Measurements from ENCODE around the gene UBE2J2.

Gene UBE2J2

DNA sequence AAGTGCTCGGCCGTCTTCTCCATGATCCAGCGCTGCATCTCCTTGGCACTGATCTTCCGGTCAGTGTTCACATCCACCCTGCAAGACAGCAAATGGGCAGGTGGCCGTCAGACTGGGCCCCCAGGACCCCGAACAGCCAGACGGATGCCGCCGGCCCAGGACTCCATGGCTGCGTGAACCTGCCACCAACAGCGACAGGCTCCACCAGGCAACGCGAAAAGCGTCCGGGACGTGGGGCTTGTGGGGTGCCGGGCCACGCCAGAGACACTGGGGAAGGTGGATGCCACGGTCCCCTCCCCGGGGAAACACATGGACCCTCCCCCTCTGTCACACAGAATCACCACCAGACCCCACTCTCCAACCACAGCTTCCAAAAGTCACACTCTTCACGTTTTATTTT lies 49.8 kb downstream of the UBE2J2 start:
- no peak for DNase-seq

DNA sequence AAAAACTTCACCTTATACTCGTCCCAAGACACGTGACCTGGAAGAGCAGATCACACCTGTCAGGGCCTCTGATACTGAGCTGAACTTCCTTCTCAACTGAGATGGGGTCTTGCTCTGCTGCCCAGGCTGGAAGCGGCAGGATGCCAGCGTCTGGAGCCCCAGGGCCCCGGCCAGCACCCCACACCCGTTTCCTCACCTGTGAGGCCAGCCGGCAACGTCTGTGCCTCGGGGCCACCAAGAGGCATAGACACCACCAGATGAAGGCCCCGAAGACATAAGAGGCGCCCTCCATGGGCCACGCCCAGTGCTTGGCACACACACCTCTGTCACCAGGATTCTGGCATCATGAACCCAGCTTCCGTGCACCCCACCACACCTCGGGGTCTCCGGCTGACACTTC lies 50.3 kb downstream of the UBE2J2 start:
- no peak for DNase-seq

DNA sequence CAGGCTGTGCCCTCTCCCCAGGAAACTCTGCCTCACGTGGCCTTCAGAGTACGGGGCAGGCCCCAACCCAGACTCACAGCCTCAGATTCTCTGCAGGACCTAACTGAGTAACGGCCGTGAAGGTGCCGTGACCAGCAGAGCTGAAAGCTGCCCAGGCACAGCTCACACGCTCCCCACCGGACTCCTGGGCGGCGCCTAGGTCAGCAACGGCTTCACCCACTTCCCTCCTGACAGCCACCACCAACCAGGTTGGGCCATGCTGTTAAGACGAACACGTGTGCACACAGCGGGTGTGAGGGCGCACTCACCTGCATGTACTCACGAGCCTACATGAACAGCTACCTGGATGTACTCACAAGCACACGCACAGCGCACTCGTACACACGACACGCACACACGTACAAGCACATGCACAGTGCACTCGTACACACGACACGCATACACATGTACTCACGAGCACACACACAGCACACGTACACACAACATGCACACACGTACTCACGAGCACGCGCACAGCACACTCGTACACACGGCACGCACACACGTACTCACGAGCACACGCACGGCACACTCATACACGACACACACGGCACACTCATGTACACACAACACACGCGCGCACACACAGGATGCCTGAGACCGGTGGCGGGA lies 51.0 kb downstream of the UBE2J2 start:
- no peak for DNase-seq

DNA sequence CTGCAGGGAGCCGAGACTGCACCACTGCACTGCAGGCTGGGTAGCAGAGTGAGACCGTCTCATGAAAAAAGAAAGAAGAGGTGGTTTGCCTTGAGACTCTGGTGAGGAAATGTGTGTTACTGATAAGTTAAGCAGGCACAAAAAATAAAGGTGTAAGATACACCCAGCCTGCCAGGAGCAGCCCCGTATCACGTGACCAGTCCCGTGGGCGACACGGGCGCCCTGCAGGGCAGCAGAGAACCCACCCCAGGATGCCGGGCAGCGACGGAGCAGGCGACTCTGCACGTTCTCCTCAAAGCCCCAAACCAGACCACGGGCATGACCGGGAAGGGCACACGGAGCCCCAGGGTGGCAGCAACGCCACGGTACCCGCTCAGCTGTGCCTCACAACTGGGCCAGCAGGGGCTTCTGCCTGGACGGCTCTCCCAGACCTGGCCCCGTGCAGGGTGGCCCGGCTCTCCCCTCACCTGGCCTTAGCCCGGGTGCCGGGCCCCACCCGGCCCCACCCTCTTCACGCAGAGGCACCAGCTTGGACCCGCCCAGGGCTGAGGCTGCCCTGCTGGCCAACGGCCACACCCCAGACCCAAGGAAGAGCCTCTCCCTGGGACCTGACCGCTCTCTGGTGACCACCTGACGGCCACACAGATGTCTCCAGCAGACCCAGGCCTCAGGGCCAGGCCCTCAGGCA lies 51.6 kb downstream of the UBE2J2 start:
- DNase-seq, result no peak

DNA sequence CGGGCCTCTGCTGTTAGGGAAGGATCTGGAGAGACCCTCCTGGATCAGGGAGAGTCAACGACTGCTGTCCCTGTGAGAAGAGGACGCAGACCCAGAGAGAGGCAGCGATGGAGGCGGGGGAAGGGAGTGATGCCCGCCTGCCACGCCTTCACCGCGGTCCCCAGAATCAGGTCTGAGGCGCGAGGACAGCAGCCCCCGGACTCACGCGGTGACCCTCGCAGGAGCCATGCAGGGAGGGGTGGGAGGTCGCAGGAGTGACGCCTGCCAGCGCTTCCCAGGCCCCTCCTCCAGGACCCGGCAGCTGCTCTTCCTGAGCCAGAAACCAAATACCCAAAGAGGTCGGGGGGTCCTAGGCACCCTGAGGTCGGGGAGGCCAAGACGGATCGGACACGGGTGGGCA lies 53.5 kb downstream of the UBE2J2 start:
- no peak for DNase-seq

DNA sequence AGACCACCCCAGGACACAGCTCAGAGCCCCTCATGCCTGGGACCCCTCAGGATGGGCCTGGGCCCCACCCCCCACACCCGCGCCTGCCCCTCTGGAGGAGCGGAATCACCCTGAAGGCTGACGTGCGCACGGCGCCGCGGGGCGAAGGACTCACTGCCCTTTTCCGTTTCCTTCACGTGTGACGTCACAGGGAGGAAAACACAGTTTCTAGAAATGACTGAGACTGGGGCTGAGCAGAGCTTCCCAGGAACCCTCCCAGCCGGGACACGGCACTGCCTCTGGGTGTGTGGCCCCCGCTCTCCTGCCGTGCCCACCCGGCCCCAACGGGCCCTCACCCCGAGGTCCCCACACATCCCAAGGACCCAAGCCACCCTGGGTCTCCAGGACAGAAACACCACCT lies 54.3 kb downstream of the UBE2J2 start:
- no peak for DNase-seq

DNA sequence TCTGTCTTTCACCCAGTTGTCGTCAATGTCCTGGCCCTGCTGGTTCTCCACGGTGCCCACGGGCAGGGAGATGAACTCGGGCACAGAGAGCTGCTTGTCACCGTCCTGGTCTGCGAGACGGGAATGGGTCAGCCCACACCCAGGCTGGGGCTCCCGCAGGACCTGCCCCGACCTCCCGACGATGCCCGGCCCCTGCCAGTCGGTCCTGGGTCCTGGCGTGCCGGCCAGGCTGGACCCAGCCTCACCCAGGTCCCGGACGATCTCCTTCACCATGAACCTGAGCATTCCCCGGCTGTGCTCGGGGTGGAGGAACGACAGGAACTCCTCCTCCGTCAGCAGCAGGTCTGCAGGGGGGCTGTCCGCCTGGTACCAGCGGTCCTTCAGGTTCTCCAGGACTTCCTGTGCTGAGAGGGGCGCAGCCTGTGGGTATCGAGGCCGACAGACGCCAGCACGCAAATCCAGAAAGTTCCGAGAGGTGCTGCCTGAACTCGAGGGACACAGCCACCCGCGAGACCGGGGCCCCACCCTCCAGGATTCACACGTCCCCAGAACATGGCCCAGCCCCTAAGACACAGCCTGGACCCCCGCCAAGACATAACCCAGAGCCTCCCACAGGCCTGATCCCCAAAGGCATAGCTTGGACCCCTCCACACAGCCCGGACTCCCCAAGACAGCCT lies 55.0 kb downstream of the UBE2J2 start:
- DNase-seq, result no peak

DNA sequence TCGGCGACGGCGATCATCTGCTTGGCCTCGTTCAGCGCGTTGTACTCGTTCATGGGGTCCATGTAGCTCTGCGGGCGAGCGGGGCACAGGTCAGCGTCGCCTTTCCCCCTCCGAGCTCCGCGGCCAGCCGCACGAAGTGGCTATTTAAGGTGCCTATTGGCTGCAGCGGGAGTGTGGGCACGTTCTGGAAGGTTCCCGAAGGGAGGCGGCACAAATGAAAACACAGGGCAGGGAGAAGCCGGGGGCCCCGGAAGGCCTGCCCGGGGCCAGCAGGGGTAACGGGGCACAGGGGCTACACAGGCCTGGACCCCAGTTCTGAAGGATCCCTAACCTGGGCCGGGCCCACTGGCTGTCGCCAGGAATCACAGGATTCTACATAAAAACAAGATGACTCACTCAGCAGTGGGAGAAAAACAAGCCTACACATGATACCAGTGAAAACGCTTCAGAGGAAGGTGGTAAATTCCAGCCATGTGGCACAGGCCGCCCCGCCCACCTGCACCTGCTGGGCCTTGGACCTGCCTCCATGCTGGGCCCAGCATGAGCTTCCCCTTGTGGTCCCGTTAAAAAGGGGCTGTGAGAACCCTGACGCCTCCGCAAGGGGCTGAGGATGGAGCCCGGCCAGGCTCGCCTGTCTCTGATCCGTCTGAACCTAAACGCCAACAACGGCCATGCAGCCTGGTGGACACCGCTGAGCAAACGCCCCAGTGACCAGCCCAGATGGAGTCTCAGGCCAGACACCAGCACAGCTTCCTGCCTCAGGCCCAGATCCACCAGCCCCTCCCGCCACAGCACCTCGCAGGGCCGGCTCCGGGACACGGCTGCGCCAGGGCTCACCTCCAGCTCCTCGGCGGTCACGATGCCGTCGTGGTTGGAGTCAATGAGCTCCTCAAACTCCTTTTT lies 55.8 kb downstream of the UBE2J2 start:
- no peak for DNase-seq

DNA sequence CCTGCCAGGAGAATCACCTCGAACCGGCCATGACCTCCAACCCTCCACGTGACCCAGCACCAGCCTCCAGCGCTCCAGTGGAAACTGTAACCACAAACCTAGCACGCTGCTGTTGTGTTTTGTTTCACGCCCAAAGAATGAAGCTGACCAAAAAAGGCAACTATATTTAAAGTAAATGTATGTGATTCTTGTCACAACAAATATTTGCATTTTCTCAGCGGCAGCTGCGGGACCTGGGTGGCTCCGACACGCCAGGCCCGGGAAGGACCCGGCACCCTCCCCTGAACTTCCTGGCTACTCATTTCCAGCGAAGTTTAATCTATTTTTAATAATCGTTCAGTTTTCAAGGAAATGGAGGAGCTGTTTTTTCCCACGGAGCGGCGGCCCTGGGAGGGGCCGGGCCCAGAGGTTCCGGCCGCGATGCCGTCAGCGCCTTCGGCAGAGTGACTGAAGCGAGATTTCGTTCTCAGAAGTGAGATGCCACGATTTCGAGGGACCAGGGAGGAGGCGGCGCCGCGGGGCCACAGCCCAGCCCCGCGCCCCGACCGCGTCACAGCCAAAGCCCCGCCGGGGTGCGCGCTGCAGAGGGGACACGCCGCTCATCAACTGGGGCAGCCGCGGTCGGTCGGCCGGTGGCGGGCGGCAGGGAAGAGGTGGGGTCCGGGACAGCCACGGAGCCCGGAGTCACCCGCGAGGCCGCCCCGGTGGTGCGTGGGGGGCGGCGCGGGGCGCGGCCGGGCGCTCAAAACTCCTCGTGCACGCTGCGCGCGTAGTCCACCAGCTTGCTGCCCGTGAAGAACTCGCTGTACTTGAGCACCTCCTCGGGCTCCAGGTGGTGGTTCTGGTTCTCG lies 56.7 kb downstream of the UBE2J2 start:
- DNase-seq, result no peak

DNA sequence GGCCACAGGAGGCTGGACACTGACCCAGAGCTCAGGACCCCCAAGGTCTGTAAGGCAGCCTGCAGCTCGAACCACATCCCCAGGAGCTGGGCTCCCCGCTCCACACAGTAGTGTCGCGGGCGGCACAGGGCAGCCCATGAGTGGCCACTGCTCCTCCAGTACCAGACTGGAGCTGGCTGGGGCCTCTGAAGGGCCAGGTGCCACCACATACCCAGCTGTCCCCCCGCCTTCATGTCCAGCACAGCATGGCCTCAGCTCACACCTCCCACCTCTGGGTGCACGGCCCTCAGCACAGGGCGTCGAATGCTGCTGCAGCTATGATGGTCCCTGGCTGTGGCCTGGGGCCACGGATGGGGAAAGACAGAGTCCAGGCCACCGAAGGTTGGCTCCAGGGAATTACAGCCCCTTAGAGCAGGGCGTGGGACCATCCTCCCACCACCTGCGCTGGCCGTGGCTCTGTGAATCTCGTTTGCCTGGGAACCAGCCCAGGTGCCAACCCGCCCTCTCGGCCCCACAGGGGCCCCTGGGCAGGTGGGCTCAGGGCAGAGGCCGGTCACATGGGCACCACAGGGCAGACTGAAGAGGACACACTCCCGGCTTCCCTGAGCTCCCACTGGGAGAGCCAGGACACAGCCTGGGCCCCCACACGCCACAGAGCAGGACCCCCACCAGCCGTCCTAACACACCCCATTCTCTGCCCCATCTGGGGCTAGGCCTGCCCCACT lies 57.6 kb downstream of the UBE2J2 start:
- no peak for DNase-seq

DNA sequence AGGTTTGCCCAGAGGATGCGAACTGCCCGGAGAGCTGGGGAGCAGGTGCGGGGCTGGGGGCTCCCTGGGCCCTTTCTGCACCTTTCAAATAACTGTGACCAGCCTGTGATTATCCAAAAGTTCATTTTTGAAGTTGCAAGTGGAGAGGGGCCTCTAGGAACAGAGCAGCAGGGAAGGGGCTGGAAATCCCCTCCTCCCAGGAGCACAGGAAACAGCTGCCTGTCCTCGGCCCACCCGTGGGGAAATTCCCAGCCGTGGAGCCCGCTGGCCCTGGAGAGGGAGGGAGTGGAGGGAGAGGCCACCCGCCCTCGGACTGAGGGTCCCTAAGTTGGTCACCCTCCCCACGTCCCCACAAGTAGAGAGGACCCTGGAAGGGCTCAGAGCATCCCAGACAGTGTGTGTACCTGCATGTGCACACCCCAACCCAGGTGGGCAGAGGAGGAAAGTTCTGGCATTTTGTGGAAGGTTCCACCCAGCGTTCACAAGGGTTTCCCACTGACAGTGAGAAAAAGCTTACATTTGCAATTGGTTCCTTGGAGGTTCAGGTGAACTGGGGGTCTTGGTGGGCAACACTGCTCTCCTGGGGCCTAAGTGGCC lies 58.5 kb downstream of the UBE2J2 start:
- no peak for DNase-seq

DNA sequence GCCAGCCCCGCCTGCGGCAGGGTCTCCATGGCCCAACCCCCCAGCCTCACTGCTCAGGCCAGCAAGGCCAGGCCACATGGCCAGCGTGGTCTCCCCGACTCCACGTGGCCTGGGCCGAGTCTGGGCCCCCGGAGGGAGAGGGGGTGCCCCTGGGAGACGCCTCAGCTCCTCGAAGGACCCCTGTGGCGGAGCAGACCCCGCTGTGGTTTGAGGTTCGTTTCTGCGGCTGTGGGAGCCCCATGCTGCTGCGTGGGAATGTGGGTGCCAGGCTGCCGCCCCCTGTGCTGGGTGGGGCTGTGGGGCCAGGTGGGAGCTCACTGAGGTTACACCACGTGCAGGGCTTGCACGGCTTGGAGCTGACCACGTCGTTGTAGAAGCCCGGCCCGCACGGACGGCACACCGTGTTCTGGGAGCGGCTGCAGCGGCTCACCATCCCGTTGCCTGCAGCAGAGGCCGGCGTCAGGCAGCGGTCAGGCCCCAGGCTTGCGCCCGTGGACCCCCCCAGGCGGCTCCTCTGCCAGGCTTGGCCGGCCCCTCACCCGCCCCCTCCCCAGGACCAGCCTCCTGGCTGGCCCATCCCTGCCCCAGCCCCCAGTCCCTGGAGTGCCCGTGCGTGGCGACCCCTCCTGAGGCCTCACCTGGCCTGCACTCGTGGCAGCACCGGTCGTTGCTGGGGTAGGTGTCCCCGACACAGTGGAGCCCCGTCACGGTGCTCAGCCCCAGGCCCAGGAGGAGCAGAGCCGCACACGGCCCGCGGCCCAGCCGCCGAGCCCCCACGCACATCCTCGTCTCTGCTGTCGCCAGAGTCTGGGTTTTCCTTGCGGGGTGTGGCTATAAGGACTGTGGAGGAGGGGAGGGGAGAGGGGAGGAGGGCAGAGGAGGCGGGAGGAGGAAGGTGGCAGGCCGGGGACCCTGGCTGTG lies 60.0 kb downstream of the UBE2J2 start, which contains the start of gene TNFRSF4:
TNFRSF4 (minus strand) TSS at position 809 of the 921 bp plus-strand sequence; CDS start at position 783, 26 bp downstream.
- no peak for DNase-seq

DNA sequence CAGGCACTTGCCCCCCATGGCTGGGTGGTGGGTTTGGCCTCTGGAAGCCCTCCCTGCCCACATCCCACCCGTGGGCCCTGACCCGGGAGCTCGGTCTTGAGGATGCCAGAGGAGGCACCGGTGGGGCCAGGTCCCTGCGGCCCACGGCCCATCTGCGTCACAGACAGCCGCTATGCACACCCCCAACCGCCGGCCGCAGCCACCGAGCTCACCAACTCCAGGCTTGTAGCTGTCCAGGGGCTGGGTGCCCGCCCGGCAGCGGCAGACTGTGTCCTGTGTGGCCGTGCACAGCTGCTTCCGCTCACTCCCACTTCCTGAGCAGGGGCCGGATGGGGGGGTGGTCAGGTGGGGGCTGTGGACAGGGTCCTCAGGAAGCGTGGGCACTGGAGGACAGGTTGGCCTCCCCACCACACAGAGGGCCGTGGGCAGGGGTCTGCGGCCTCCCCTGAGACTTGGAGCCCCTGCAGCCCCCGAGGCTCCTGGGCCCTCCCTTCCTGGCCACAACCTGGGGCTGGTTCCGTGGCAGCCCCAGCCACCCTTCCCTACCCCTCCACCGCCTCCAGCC lies 60.8 kb downstream of the UBE2J2 start:
- no peak for DNase-seq

DNA sequence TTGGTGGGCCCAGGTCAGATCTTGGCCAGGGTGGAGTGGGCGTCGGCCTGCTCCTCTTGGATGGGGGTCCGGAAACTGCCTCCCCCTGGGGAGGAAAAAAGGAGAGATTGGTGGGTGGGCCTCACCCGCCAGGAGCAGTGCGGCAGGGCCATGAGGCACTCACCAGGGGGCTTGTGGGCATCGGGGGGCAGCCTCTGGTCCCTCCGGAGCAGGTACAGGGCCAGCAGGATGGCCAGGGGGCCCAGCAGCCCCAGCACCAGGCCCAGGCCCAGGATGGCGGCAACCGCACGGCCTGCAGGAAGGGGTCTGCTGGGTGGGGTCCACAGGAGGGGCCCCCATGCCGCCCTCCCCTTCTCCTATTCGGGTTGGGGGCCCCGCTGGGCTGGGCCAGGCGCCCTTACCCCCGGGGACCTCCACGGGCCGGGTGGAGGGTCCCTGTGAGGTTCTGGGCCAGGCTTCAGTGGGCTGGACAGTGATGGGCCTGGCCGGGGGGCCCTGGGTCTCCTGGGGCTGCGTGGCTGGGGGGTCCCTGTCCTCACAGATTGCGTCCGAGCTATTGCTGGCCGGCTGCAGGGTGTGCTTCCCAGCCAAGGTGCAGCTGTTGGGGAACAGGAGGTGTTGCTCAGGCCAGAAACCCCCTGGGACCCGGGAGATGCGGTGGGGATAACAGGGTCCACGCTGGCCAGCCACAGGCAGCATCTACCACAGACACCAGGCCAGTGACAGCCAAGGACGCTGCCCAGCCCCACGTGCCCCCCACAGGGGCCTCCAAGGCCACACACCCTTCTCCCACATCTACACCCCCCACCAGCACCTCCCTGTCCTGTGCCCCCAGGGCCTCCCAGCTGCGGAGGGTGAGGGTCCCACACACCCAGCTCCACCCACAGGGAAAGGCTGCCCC lies 61.9 kb downstream of the UBE2J2 start:
- DNase-seq, result no peak

DNA sequence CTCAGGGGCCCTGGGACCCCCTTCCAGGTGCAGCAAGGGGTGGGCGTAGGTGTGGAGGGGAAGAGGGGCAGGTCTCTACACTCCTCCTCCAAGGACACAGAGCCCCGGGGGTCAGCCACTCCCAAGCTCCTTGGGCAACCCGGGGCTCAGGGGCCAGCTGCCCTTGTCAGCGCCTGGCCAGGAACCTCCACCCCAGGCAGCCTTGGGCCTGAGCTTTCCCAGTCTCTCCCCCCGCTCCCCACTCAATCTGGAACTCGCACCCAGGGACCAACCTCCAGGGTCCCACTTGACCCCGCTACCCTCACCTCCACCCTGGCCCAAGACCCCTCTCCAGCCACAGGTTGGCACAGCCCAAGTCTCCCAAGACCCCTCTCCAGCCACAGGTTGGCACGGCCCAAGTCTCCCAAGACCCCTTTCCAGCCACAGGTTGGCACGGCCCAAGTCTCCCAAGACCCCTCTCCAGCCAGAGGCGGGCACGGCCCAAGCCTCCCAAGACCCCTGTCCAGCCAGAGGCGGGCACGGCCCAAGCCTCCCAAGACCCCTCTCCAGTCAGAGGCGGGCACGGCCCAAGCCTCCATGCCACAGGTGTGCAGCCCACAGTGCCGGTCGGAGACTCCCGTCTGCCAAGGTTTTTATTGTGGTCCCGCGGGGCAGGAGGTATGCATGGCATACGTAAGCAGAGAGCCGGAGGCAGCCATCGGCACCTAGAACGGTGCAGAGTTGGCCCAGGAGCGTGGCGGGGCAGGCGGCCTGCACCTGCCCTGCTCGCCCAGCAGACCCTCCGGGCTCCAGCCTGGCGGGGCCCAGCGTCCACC lies 62.7 kb downstream of the UBE2J2 start:
- no peak for DNase-seq

DNA sequence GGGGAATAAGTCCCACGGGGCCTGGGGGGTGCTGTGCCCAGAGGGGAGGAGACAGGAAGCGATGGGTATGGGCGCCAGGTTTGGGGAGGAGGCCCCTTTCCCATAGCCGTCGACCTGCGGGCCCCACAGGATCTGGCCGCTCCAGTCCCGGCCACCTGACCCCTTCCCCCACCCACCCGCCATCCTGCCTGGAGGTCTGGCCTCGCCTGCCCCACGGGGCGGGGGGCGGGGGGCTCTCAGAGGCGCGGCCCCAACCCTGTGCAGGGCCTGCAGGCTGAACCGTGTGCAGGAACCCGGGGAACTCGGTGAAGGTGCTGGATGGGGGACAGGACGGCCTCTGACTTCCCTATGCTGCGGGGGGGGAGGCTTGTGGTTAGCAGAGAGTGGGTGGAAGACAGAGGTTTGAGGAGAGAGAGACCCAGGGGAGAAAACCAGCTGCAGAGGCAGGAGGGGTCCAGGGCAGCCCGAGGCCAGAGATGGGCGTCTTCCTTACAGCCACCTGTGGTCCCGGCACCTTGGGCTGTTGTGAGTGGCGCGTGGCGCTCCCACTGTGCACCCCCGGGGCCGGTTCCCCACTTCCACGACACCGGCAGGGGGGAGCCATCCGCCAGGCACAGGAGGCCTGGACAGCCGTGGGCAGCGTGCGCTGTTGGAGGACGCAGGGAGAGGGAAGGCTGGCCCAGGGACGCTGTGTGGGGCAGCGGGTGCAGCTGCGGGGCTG lies 64.8 kb downstream of the UBE2J2 start:
- no peak for DNase-seq

DNA sequence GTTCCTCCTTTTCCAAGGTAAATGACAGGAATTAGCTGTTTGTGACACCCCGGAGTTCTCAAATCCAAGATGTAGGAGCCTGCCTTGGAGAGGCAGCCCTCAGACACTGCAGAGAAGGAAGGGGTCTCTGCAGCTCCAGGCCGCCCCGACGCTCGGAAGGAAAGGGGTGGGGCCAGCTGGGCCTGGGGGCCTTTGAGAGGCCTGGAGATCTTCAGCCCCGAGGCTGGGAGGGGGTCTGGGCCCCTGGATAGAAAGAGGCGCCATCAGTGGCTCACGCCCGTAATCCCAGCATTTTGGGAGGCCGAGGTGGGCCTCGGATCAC lies 66.1 kb downstream of the UBE2J2 start:
- DNase-seq, result no peak

Data from NCI-H524 treated with DMSO at 0.1 percent for 48 hours (cell line).